ENCODE measurements around the gene KCTD3. TPM values are rescaled to one million over a fixed set of nuclear protein-coding genes. Genes with fewer than 3 reads are reported as not detected.

KCTD3 gene
- total RNA-seq, 1 experiment from 2014 or later: 39.3 TPM

- no peak for DNase-seq
- H3T11ph ChIP-seq (ENCODE audit: low read length): no peak overlapping the region
- no peak overlapping the region for H2BK120ac ChIP-seq (ENCODE audit: low read depth, low read length, poor library complexity, severe bottlenecking)
- no peak overlapping the region for H2AK5ac ChIP-seq (ENCODE audit: insufficient read length, low read length)
- no peak overlapping the region for H3K14ac ChIP-seq (ENCODE audit: insufficient read depth, low read length)
- no peak overlapping the region for H3K9ac ChIP-seq (ENCODE audit: extremely low read depth, insufficient read length, low read length)
- no peak overlapping the region for H3K4me2 ChIP-seq (ENCODE audit: insufficient read depth, insufficient read length, low read length)
- H3K9me3 ChIP-seq (ENCODE audit: control insufficient read depth, low read depth, low read length): peaks cover 5% of the 10 kb centered on the region
- no peak overlapping the region for H2BK20ac ChIP-seq (ENCODE audit: low read depth, low read length, poor library complexity, severe bottlenecking)
- H3K36me3 Mint-ChIP-seq (ENCODE audit: insufficient read depth in 1 of 3, low read depth in 3 of 3): peaks cover 0 to 6% (median 0%) of the 10 kb centered on the region in 3 experiments; a peak in 1 of 7 replicates
- no peak overlapping the region for H3K56ac ChIP-seq (ENCODE audit: insufficient read length, low read depth, low read length)
- H4K8ac ChIP-seq (replicated peaks; ENCODE audit: insufficient read length, low read depth, low read length): no peak overlapping the region
- H3K18ac ChIP-seq (ENCODE audit: insufficient read length, low read depth, low read length): no peak overlapping the region
- no peaks in the 10 kb centered on the region for H3K4me1 ChIP-seq (ENCODE audit: insufficient read depth, low read length)
- H4K20me1 ChIP-seq (ENCODE audit: control insufficient read depth, insufficient read depth, insufficient read length): no peaks in the 10 kb centered on the region
- H2AFZ ChIP-seq (ENCODE audit: low read length): no peak overlapping the region
- H3K9me3 Mint-ChIP-seq: peaks cover 3 to 11% of the 10 kb centered on the region in 2 experiments; a peak in 4 of 5 replicates
- H3K23ac ChIP-seq (ENCODE audit: insufficient read length, low read depth, low read length): no peak overlapping the region
- H3K4me3 Mint-ChIP-seq: no peak overlapping the region
- no peak overlapping the region for H3K4ac ChIP-seq (ENCODE audit: low read depth, low read length)
- no peak overlapping the region for H3K27ac Mint-ChIP-seq
- no peak overlapping the region for H2BK15ac ChIP-seq (ENCODE audit: low read depth, low read length)
- no peaks in the 10 kb centered on the region for H3K23me2 ChIP-seq (ENCODE audit: insufficient read length, low read depth, low read length, poor library complexity, severe bottlenecking)
- H2BK5ac ChIP-seq (ENCODE audit: insufficient read length, low read length): no peak overlapping the region
- H4K91ac ChIP-seq (ENCODE audit: insufficient read length, low read depth, low read length): no peak overlapping the region
- no peaks in the 10 kb centered on the region for H3K4me1 Mint-ChIP-seq
- H4K5ac ChIP-seq (ENCODE audit: insufficient read length, low read depth, low read length): no peak overlapping the region
- TF ChIP-seq, protein P1, sequence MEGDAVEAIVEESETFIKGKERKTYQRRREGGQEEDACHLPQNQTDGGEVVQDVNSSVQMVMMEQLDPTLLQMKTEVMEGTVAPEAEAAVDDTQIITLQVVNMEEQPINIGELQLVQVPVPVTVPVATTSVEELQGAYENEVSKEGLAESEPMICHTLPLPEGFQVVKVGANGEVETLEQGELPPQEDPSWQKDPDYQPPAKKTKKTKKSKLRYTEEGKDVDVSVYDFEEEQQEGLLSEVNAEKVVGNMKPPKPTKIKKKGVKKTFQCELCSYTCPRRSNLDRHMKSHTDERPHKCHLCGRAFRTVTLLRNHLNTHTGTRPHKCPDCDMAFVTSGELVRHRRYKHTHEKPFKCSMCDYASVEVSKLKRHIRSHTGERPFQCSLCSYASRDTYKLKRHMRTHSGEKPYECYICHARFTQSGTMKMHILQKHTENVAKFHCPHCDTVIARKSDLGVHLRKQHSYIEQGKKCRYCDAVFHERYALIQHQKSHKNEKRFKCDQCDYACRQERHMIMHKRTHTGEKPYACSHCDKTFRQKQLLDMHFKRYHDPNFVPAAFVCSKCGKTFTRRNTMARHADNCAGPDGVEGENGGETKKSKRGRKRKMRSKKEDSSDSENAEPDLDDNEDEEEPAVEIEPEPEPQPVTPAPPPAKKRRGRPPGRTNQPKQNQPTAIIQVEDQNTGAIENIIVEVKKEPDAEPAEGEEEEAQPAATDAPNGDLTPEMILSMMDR (conservative IDR thresholded peaks at IDR 0.05): no peak
- no peaks in the 10 kb centered on the region for H3K27me3 ChIP-seq (ENCODE audit: insufficient read depth, low read length)
- H3K79me1 ChIP-seq (ENCODE audit: insufficient read depth, low read depth, low read length, poor library complexity, severe bottlenecking): no peaks in the 10 kb centered on the region
- no peak overlapping the region for H2BK12ac ChIP-seq (ENCODE audit: insufficient read length, low read depth, low read length)
- H3K79me2 ChIP-seq (ENCODE audit: insufficient read depth, low read length): no peaks in the 10 kb centered on the region
- H3K27me3 Mint-ChIP-seq (ENCODE audit: low read depth): no peaks in the 10 kb centered on the region
- no peak overlapping the region for H3K27ac ChIP-seq (ENCODE audit: insufficient read length, low read depth, low read length)
Measured at GRCh38 chr1:215545096-215545495, 22.0 kb upstream of the KCTD3 start.

All from H9 (cell line).